Progenitor cell of endocrine pancreas (in vitro differentiated cells): ENCODE measurements around the gene NID1. TPM values are rescaled to one million over a fixed set of nuclear protein-coding genes. Genes with fewer than 3 reads are reported as not detected.

ENCODE experiments used
- DNase-seq: peaks from one replicate; pipeline ENCODE4 v3.0.0; 2021; ENCODE audit warnings: low spot score; ENCODE audit not compliant: unreplicated experiment
- H3K27ac Mint-ChIP-seq: 2 replicates; pipeline ENCODE4 v1.8.0; 2021; ENCODE audit warnings: mild to moderate bottlenecking, moderate library complexity, mixed read lengths
- H3K27me3 Mint-ChIP-seq: 2 replicates; pipeline ENCODE4 v1.8.0; 2021; ENCODE audit warnings: mixed read lengths
- H3K36me3 Mint-ChIP-seq: 2 replicates; pipeline ENCODE4 v1.8.0; 2022; ENCODE audit warnings: mixed read lengths; ENCODE audit not compliant: insufficient read depth
- H3K4me1 Mint-ChIP-seq: 2 replicates; pipeline ENCODE4 v1.8.0; 2021; ENCODE audit warnings: low read depth, mixed read lengths
- H3K4me3 Mint-ChIP-seq: 2 replicates; pipeline ENCODE4 v1.8.0; 2021; ENCODE audit warnings: low read depth, mild to moderate bottlenecking, moderate library complexity, mixed read lengths
- H3K9me3 Mint-ChIP-seq: 2 replicates; pipeline ENCODE4 v1.8.0; 2021; ENCODE audit warnings: low read depth, mixed read lengths
- CTCF ChIP-seq: fragments of 200-600 bp; sonication (generic); IDR thresholded peaks from one replicate; pipeline ENCODE4 v1.5.0; 2021; ENCODE audit warnings: antibody characterized with exemption, mild to moderate bottlenecking; ENCODE audit not compliant: unreplicated experiment
- total RNA-seq: library from RNA; stranded (reverse); gene quantifications from 2 replicates; pipeline ENCODE4 v1.2.1, GENCODE V29; 2021

NID1 gene
- total RNA-seq, 1 donor from 2014 or later = 21.0 TPM

GRCh38 chr1:236052232-236052993, 12.5 kb downstream of the NID1 start:
- no peak for TF ChIP-seq CTCF
- H3K9me3 Mint-ChIP-seq = no peaks in the 10 kb centered on the region
- H3K4me1 Mint-ChIP-seq = no peaks in the 10 kb centered on the region
- no peak overlapping the region for H3K4me3 Mint-ChIP-seq
- no peak for DNase-seq
- no peaks in the 10 kb centered on the region for H3K36me3 Mint-ChIP-seq
- no peak overlapping the region for H3K27ac Mint-ChIP-seq
- H3K27me3 Mint-ChIP-seq = peaks cover 5% of the 10 kb centered on the region

GRCh38 chr1:236051242-236051791, 13.6 kb downstream of the NID1 start:
- Mint-ChIP-seq H3K27ac (no peak overlapping the region), H3K4me1 (no peaks in the 10 kb centered on the region), H3K27me3 (peaks cover 5% of the 10 kb centered on the region), H3K9me3 (no peaks in the 10 kb centered on the region), H3K4me3 (no peak overlapping the region), H3K36me3 (peaks cover 1% of the 10 kb centered on the region)
- no peak for TF ChIP-seq CTCF
- no peak for DNase-seq

GRCh38 chr1:236045771-236046170, 19.1 kb downstream of the NID1 start:
- Mint-ChIP-seq H3K9me3 (peaks cover 3% of the 10 kb centered on the region), H3K4me3 (no peak overlapping the region), H3K4me1 (no peaks in the 10 kb centered on the region), H3K27me3 (no peaks in the 10 kb centered on the region), H3K36me3 (peaks cover 8% of the 10 kb centered on the region), H3K27ac (no peak overlapping the region)
- DNase-seq = no peak
- TF ChIP-seq CTCF = no peak

GRCh38 chr1:236044341-236044740, 20.5 kb downstream of the NID1 start:
- H3K4me1 Mint-ChIP-seq = peaks cover 7% of the 10 kb centered on the region
- peaks cover 8% of the 10 kb centered on the region for H3K36me3 Mint-ChIP-seq
- H3K27me3 Mint-ChIP-seq = no peaks in the 10 kb centered on the region
- no peak for DNase-seq
- H3K27ac Mint-ChIP-seq = no peak overlapping the region
- no peak overlapping the region for H3K4me3 Mint-ChIP-seq
- peaks cover 3% of the 10 kb centered on the region for H3K9me3 Mint-ChIP-seq
- TF ChIP-seq CTCF = no peak

- Mint-ChIP-seq H3K27ac (no peak overlapping the region), H3K27me3 (no peaks in the 10 kb centered on the region), H3K4me3 (no peak overlapping the region), H3K4me1 (peaks cover 8% of the 10 kb centered on the region), H3K36me3 (peaks cover 8% of the 10 kb centered on the region), H3K9me3 (peaks cover 3% of the 10 kb centered on the region)
- no peak for DNase-seq
- TF ChIP-seq CTCF = no peak
Measured at GRCh38 chr1:236041631-236042618, 23.0 kb downstream of the NID1 start.
